HEK293T (cell line): ENCODE measurements around the gene HRC.

Source experiments
- BHLHE40 ChIP-seq: fragments of 450-650 bp; IDR thresholded peaks from 2 replicates; pipeline ENCODE4 v1.6.1; 2016; ENCODE audit warnings: mild to moderate bottlenecking, moderate library complexity, borderline replicate concordance
- HDGF ChIP-seq: fragments of 450-650 bp; IDR thresholded peaks from 2 replicates; pipeline ENCODE4 v1.6.1; 2017; ENCODE audit warnings: antibody characterized with exemption, borderline replicate concordance
- PKNOX1 ChIP-seq: fragments of 450-650 bp; IDR thresholded peaks from 2 replicates; pipeline ENCODE4 v1.6.1; 2016
- SUZ12 ChIP-seq: fragments of 450-650 bp; IDR thresholded peaks from 2 replicates; pipeline ENCODE4 v1.6.1; 2016; ENCODE audit warnings: mild to moderate bottlenecking

GRCh38 chr19:49157445-49158224 lies 2.4 kb upstream of the HRC start, which contains the start of gene TRPM4:
- TF ChIP-seq SUZ12 (no peak), BHLHE40 (no peak), HDGF (no peak), PKNOX1 (no peak)
